ENCODE results near the gene FXN.
"Not testable (repeated sequence)": the region's sequence is repeated elsewhere in the genome, so short reads cannot be mapped to it uniquely, and the experiment has no call there.

The FXN gene

GRCh38 chr9:69103348-69103996, 67.9 kb downstream of the FXN start:
- not testable (repeated sequence) for DNase-seq (ENCODE audit: low read depth in 2 of 2)

GRCh38 chr9:69104830-69105527, 69.4 kb downstream of the FXN start:
- no peak for DNase-seq (ENCODE audit: low read depth in 2 of 2)

GRCh38 chr9:69107771-69108170, 72.2 kb downstream of the FXN start:
- DNase-seq (ENCODE audit: low read depth in 2 of 2) = no peak

GRCh38 chr9:69108706-69109105, 73.2 kb downstream of the FXN start:
- not testable (repeated sequence) for DNase-seq (ENCODE audit: low read depth in 2 of 2)

- no peak for DNase-seq (ENCODE audit: low read depth in 2 of 2)
Observed at GRCh38 chr9:69109152-69109551, 73.6 kb downstream of the FXN start.

- DNase-seq (ENCODE audit: low read depth in 2 of 2) = not testable (repeated sequence)
Observed at GRCh38 chr9:69112646-69113045, 77.1 kb downstream of the FXN start.

- no peak for DNase-seq (ENCODE audit: low read depth in 2 of 2)
Observed at GRCh38 chr9:69115621-69116020, 80.1 kb downstream of the FXN start.

- DNase-seq (ENCODE audit: low read depth in 2 of 2) = no peak
Observed at GRCh38 chr9:69118656-69119055, 83.1 kb downstream of the FXN start.

GRCh38 chr9:69120380-69121154, 85.0 kb downstream of the FXN start:
- no peak for DNase-seq (ENCODE audit: low read depth in 2 of 2)

GRCh38 chr9:69121155-69122081, 85.9 kb downstream of the FXN start:
- DNase-seq (ENCODE audit: low read depth in 2 of 2) = peak; percentile 7 to 16

GRCh38 chr9:69122082-69122548, 86.6 kb downstream of the FXN start:
- DNase-seq (ENCODE audit: low read depth in 2 of 2) = peak; percentile 22 to 23

GRCh38 chr9:69122549-69123141, 87.1 kb downstream of the FXN start:
- no peak for DNase-seq (ENCODE audit: low read depth in 2 of 2)

GRCh38 chr9:69130456-69131441, 95.2 kb downstream of the FXN start:
- no peak for DNase-seq (ENCODE audit: low read depth in 2 of 2)

GRCh38 chr9:69131682-69132081, 96.1 kb downstream of the FXN start:
- no peak for DNase-seq (ENCODE audit: low read depth in 2 of 2)

- DNase-seq (ENCODE audit: low read depth in 2 of 2) = no peak
Observed at GRCh38 chr9:69132361-69132760, 96.8 kb downstream of the FXN start.

- no peak for DNase-seq (ENCODE audit: low read depth in 2 of 2)
Observed at GRCh38 chr9:69134412-69134811, 98.9 kb downstream of the FXN start.

- no peak for DNase-seq (ENCODE audit: low read depth in 2 of 2)
Observed at GRCh38 chr9:69136185-69136584, 100.6 kb downstream of the FXN start.

- DNase-seq (ENCODE audit: low read depth in 2 of 2) = no peak
Observed at GRCh38 chr9:69136779-69137178, 101.2 kb downstream of the FXN start.

GRCh38 chr9:69137311-69137710, 101.8 kb downstream of the FXN start:
- no peak for DNase-seq (ENCODE audit: low read depth in 2 of 2)

- no peak for DNase-seq (ENCODE audit: low read depth in 2 of 2)
Observed at GRCh38 chr9:69139596-69139995, 104.0 kb downstream of the FXN start.

All from stimulated activated CD4-positive, alpha-beta T cell treated with anti-CD3 and anti-CD28 coated beads, Interleukin-4, amount 100 ng/mL, for 48 hours (primary cell).